RKO (cell line): Measurements from ENCODE around the gene NUP214.

ENCODE experiments used
- DNase-seq: peaks from one replicate; pipeline ENCODE4 v3.0.0-alpha.2; 2016; ENCODE audit warnings: low spot score

NUP214 gene

GRCh38 chr9:131277287-131277909 is 152.0 kb downstream of the NUP214 start:
- no peak for DNase-seq

DNA sequence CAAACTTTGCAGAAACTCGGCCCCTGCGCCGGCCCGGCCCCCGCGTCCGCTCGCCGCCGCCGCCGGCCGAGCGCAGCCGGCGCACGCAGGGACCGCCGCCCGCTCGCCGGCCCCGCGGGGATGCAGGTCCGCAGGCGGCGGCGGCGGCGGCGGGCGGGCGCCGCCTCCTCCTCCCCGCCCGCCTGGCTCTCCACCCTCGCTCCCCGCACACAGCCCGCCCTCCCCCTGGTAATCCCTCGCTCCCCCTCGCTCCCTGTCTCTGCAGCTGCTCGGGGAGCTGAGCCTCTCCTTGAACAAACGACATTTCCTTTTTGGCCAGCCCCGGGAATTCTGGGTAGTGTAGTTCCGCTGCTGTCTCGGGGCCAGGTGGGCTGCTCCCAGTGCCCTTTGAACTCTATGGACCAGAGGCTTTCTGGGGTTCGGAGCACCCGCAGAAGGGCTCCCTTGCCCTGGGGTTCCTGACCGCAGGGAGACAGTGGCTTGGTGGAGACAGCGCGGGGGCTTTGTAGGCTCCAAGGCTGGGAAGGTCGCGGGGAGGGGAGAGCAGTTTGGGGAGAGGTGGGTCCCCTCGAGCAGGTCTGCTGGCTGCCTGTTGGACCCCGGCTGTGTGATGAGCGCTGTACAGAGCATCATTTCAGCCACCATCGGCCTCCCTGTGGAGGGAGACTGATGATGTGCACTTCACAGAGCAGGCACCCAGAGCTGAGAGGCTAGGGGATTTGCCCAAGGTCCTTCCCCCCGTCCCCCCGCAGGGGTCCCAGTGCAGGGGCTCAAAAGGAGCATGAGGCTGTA is 152.7 kb downstream of the NUP214 start:
- DNase-seq = peak; percentile 89

GRCh38 chr9:131278702-131279111 is 153.3 kb downstream of the NUP214 start:
- no peak for DNase-seq

DNA sequence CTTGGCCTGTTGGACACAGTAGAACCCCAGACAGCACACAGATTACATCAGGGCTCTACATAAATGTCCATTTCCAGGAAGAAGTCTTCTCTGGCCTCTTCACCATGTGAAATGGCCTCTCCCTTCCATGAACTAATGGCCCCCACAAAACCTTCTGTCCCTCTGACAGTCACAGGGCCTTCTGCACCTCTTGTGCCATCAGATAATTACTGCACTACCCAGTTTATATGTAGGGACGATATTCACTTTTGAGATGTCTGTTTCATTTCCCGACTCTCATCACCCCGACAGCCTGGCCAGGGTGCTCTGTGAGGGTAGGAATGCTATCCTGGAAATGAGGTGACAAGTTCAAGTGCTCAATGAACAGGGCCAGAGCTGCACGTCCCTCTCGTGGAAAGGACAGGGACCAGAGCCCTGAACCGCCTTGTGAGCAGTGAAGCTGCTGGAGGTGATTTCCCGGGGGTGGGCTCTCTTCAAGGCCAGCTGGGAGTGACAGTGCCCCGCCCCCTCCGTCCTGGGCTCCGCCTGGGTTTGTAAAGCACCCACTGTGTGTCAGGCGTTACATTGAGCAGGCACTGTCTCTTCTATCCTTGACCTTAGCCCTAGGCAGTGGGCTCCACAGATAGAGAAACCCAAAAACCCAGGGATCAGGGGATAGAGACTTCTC is 153.9 kb downstream of the NUP214 start:
- DNase-seq = no peak

GRCh38 chr9:131279863-131280570 is 154.6 kb downstream of the NUP214 start:
- no peak for DNase-seq

- no peak for DNase-seq
Measured at GRCh38 chr9:131280660-131281059, 155.3 kb downstream of the NUP214 start.

DNA sequence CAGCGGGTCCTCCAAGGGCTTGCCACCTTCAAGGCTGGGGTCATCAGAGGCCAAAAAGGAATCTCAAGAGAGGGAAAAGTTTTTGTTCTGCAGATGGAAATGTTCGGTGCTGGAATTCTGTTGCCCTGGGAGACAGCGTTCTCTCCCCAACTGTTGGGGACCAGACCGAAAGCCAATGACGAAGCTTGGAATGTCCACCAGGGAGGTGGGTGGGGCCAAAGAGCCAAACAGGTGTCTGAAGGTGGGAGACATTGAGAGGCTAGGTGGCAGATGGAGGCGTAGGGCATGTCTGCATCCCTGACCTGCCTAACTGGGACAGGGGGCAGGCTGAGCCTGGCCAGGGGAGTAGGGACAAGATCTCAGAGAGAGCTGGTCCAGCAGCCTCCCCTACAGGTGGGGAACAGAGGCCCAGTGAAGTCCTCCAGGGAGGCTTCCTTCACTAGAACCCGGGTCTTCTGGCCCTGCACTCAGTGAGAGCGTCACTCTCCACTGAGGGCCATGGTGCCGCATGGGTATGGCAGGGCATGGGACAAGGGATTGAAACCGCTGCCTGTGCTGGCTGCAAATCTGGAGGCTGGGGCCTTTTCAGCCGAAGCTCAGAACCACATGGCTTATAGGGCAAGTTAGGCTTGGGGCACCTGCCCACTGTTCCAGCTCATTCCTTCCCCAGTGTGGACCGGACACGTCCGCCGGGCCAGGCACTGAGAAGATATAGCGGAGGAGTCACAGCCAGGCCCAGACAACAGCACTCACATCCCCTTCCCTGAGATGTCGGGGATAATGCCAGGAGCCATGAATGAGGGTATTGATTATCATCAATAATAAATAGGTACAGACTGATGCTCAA is 156.0 kb downstream of the NUP214 start:
- no peak for DNase-seq

GRCh38 chr9:131282175-131282574 is 156.8 kb downstream of the NUP214 start:
- no peak for DNase-seq

DNA sequence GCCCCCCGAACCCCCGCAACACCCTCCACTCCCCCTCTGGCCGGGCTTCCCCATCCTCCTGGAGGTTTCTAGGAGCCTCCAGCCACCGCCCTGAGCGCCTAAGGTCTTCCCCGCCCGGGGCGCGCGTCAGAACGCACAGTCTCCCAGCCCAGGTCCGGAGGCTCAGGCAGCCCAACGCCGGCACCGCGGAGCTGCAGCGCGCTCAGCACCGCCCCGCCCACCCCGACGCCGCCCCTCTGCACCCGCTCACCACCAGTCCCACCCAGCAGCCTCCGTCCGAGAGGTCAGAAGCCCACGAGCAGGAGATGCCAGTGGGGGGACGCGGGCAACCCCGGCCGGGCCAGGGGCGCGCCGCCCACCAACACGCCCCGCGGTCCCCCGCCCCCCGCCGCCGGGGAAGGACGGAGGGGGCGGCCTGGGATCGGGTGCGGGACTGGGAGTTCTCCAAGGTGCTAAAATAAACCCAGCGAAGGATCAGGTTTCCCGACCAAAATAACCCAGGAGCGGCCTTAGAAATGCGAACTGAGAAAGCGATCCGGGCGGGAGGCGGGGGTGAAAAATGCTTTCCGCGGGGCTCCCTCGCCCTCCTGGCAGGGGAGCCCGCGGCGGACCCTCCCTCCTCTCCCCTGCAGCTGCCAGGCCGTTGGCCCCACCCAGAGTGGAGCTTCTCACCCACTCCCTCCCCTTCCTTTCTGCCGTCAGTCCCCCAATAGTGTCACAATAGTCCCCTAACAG is 157.5 kb downstream of the NUP214 start:
- no peak for DNase-seq
